Fibroblast of mammary gland (primary cell): ENCODE results near the gene RPS27.
A peak's percentile ranks its signal among the peaks of the same experiment; 100 is the strongest.

ENCODE experiments used
- DNase-seq: peaks from one replicate; pipeline ENCODE4 v3.0.0-alpha.2; 2010; ENCODE audit warnings: low read depth
- H3K4me3 ChIP-seq: 2 replicates; pipeline ENCODE4 v1.5.1; 2011; ENCODE audit warnings: low read depth, mild to moderate bottlenecking, low read length, moderate library complexity; ENCODE audit not compliant: control insufficient read depth
- TF ChIP-seq, protein P1 (sequence below): conservative IDR thresholded peaks from 2 replicates; pipeline ENCODE4 v1.5.1; 2011; ENCODE audit warnings: low read depth, low read length, inconsistent platforms; ENCODE audit not compliant: control insufficient read depth, insufficient read depth

RPS27 gene

DNA sequence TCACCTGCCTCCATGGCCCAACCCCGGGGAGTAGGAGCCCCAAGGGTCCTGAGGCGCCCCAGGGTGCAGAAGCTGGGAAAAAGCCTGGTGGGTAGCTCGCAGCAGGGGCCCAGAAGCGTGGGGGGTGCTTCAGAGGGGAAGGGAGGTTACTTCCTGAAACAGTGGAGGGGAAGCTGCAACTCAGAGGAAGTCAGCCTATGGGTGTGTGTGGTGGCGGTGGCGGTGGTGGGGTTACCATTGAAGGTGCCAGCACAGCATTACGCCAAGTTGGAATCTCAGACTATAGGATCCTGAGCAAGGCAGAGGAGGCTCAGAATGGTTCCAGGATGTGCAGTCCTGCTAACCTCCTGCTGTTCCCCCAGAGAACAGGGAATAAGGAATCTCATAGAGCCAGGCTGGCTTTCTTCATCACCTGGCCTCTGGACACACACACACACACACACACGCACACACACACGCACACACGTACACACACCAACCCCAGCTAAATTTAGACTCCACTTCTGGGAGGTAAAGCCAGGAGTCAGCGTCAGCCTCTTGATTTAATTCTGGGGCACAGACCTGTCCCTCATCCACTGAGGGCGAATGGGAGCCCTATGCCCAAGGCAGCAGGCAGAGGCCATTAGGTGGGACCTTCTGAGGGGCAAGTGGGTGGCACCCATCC is 45.3 kb upstream of the RPS27 start:
- TF ChIP-seq, protein P1, sequence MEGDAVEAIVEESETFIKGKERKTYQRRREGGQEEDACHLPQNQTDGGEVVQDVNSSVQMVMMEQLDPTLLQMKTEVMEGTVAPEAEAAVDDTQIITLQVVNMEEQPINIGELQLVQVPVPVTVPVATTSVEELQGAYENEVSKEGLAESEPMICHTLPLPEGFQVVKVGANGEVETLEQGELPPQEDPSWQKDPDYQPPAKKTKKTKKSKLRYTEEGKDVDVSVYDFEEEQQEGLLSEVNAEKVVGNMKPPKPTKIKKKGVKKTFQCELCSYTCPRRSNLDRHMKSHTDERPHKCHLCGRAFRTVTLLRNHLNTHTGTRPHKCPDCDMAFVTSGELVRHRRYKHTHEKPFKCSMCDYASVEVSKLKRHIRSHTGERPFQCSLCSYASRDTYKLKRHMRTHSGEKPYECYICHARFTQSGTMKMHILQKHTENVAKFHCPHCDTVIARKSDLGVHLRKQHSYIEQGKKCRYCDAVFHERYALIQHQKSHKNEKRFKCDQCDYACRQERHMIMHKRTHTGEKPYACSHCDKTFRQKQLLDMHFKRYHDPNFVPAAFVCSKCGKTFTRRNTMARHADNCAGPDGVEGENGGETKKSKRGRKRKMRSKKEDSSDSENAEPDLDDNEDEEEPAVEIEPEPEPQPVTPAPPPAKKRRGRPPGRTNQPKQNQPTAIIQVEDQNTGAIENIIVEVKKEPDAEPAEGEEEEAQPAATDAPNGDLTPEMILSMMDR: no peak
- DNase-seq: peak; percentile 45
- peak overlapping the region; percentile 65 for H3K4me3 ChIP-seq

- TF ChIP-seq, protein P1: no peak
- DNase-seq: peak; percentile 69
- peak overlapping the region; percentile 65 for H3K4me3 ChIP-seq
Measured at GRCh38 chr1:153945795-153946621, 44.6 kb upstream of the RPS27 start.

GRCh38 chr1:153946622-153947241 is 43.8 kb upstream of the RPS27 start, which contains the start of gene DENND4B:
Gene DENND4B (minus strand): TSS chr1:153946718. CDS start chr1:153944374, 2,344 bp downstream.
- H3K4me3 ChIP-seq: peak within 1 kb of the TSS; percentile 65
- peak; percentile 70 for DNase-seq
- TF ChIP-seq, protein P1: peak; percentile 60

DNA sequence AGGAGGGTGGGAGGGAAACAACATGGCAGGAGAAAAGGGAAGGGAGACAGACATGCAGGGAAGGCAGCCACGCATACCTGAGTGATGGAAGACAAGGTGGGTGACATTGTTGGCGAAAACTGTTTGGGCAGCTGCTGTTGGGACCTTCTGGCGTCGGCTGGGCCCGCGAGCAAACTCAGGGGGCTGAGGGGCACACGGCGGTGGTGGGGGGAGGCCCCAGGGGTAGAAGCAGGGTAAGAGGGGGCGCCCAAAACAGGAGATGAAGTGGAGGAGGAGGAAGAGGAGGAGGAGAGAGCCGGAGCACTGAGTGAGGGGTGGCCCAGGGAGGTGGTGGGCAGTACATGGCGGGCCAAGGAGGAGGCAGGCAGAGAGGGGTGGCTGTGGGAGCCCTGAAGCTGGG is 39.4 kb upstream of the RPS27 start:
- H3K4me3 ChIP-seq: no peak overlapping the region
- TF ChIP-seq, protein P1: no peak
- no peak for DNase-seq

DNA sequence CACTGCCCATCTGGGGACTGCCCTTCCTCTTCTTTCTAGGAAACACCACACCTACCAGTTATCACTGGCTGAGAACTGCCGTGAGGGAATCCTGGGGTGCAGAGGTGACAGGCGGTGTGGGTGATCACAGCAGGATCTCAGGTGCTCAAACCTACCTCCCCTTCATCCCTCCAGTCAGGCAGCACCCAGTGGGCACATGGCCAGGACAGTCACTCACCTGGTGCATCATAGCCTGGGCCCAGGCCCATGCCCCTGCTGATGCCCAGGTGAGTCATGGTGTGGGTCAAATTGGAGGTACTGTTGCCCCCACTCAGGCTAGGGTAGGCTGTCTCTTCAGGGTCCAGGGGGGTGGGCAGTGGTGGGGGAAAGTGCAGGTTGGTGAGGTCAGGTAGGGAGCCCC is 38.8 kb upstream of the RPS27 start:
- no peak overlapping the region for H3K4me3 ChIP-seq
- TF ChIP-seq, protein P1: no peak
- no peak for DNase-seq

DNA sequence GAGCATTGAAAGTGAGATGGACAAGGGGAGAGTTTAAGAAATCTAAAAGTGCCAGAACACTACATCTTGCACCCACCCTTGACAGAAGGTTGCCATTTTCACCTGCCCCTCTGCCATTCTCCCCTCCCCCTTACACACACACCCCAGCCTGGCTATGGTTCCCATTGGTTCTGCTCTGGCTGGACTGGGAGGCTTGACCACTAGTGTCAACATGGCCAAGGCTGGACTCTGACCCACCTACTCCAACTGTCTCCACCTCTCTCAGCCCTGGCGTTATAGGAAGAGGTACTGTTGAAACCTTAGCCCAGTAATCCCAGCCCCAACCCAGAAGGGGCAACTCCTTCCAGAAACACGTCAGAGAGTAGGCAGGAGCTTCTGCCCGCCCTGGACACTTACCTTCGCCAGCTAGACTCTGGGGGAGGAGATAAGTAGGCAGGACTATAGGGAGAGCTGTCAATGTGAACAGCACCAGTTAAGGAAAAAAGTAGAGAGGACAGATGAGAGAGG is 36.6 kb upstream of the RPS27 start:
- no peak overlapping the region for H3K4me3 ChIP-seq
- no peak for DNase-seq
- TF ChIP-seq, protein P1: no peak
